Lower leg skin (tissue), 3 donors: ENCODE results near the gene NOS1.

ENCODE experiments used
- POLR2A ChIP-seq, 2 donors: fragments of 450-650 bp; IDR thresholded peaks; one replicate each; pipeline ENCODE4 v1.6.1; 2016 to 2017; ENCODE audit warnings: antibody characterized with exemption in 2 of 2, mild to moderate bottlenecking in 1 of 2, moderate library complexity in 1 of 2
- TF ChIP-seq, protein P1 (sequence below), 3 donors: fragments of 450-650 bp; IDR thresholded peaks; one replicate each; pipeline ENCODE4 v1.5.1; 2016; ENCODE audit warnings: antibody characterized with exemption in 3 of 3, mild to moderate bottlenecking in 3 of 3, moderate library complexity in 2 of 3

DNA sequence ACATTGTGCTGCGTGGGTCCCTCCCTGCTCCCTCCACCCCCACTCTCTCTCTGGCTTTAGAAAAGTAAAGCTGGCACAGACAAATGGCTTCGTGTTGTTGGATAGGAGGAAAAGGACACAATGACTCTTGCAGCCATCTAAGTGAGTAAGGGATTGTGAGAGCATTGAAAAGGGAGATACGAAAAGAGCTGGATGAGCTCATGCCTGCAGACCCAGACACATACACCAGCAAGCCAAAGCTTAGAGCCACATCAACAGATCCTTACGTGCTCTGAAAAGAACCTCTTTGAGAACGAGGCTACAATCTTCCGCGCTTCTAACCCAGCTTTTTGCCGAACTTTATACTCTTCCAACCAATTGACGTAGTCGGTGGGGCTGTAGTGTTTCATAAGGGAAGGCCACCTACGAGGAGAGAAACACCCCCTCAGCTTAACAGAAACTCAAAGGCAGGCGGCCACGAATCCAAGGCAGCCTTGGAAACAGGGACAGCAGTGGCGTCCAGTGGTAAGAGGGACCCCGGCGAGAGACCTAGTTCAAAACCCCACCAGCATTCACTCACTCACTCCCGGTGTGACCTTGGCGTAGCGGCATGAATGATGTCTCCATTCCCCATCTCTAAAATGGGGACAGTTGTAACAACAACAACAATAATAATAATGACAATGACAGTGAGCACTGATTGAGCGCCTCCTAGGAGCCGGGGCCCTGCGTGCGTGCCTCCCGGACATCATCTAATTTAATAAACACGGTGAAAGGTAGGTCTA lies 172.3 kb downstream of the NOS1 start:
- TF ChIP-seq, protein P1, sequence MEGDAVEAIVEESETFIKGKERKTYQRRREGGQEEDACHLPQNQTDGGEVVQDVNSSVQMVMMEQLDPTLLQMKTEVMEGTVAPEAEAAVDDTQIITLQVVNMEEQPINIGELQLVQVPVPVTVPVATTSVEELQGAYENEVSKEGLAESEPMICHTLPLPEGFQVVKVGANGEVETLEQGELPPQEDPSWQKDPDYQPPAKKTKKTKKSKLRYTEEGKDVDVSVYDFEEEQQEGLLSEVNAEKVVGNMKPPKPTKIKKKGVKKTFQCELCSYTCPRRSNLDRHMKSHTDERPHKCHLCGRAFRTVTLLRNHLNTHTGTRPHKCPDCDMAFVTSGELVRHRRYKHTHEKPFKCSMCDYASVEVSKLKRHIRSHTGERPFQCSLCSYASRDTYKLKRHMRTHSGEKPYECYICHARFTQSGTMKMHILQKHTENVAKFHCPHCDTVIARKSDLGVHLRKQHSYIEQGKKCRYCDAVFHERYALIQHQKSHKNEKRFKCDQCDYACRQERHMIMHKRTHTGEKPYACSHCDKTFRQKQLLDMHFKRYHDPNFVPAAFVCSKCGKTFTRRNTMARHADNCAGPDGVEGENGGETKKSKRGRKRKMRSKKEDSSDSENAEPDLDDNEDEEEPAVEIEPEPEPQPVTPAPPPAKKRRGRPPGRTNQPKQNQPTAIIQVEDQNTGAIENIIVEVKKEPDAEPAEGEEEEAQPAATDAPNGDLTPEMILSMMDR (IDR thresholded peaks at IDR 0.05): no peak
- TF ChIP-seq POLR2A (IDR thresholded peaks at IDR 0.05): no peak
